Endodermal cell (in vitro differentiated cells): ENCODE data around the gene PHYH. TPM values are rescaled to one million over a fixed set of nuclear protein-coding genes. Genes with fewer than 3 reads are reported as not detected.

Experiments used
- DNase-seq: peaks from one replicate; pipeline ENCODE4 v3.0.0-alpha.2; 2017
- H3K27ac ChIP-seq: 2 replicates; pipeline ENCODE4 v1.5.1; 2013; ENCODE audit warnings: mild to moderate bottlenecking, low read depth, low read length, moderate library complexity
- H3K27me3 ChIP-seq: 2 replicates; pipeline ENCODE4 v1.6.1; 2013; ENCODE audit warnings: mild to moderate bottlenecking, low read length, moderate library complexity; ENCODE audit not compliant: insufficient read depth, control insufficient read depth, poor library complexity, severe bottlenecking
- H3K36me3 ChIP-seq: 2 replicates; pipeline ENCODE4 v1.7.0; 2013; ENCODE audit warnings: mild to moderate bottlenecking, low read length, moderate library complexity; ENCODE audit not compliant: control insufficient read depth, insufficient read depth
- H3K4me1 ChIP-seq: one replicate; pipeline ENCODE4 v1.7.0; 2013; ENCODE audit warnings: low read length; ENCODE audit not compliant: control insufficient read depth, insufficient read depth
- H3K4me3 ChIP-seq: 2 replicates; pipeline ENCODE4 v1.5.1; 2013; ENCODE audit warnings: mild to moderate bottlenecking, low read length, moderate library complexity
- H3K9ac ChIP-seq: 2 replicates; pipeline ENCODE4 v1.6.1; 2013; ENCODE audit warnings: mild to moderate bottlenecking, low read length, moderate library complexity; ENCODE audit not compliant: poor library complexity, severe bottlenecking; ENCODE audit errors: extremely low read depth
- H3K9me3 ChIP-seq: 2 replicates; pipeline ENCODE4 v1.6.1; 2013; ENCODE audit warnings: mild to moderate bottlenecking, low read length, moderate library complexity; ENCODE audit not compliant: control insufficient read depth
- H3K27ac Mint-ChIP-seq: 2 replicates; pipeline ENCODE4 v1.8.0; 2020; ENCODE audit warnings: mixed read lengths
- H3K27me3 Mint-ChIP-seq: 2 replicates; pipeline ENCODE4 v1.8.0; 2021; ENCODE audit warnings: mild to moderate bottlenecking, mixed read lengths; ENCODE audit not compliant: insufficient read depth
- H3K36me3 Mint-ChIP-seq: 2 replicates; pipeline ENCODE4 v1.8.0; 2020; ENCODE audit warnings: low read depth, mixed read lengths
- H3K4me1 Mint-ChIP-seq: 2 replicates; pipeline ENCODE4 v1.8.0; 2020; ENCODE audit warnings: mixed read lengths
- H3K4me3 Mint-ChIP-seq: 2 replicates; pipeline ENCODE4 v1.8.0; 2020; ENCODE audit warnings: mild to moderate bottlenecking, moderate library complexity, mixed read lengths
- H3K9me3 Mint-ChIP-seq: 2 replicates; pipeline ENCODE4 v1.8.0; 2020; ENCODE audit warnings: mild to moderate bottlenecking, mixed read lengths
- WGBS, 2 experiments: methylation state at CpG; one replicate each; pipeline versions ENCODE4 v1.1.5 to v1.1.7; 2013; ENCODE audit warnings: missing lambda C conversion rate in 2 of 2, mixed read lengths in 1 of 2; ENCODE audit not compliant: insufficient coverage in 1 of 2, insufficient read length in 1 of 2; 5-methylcytosine and 5-hydroxymethylcytosine counted together
- total RNA-seq, 2 donors: library from RNA; stranded (reverse); fragmentation: NEBNext Ultra II Directional in 1 of 2; extraction: Animal tissue kit (Norgen Biotek cat#: 25700) in 1 of 2; gene quantifications; 2 replicates in 1 of 2; 3 replicates in 1 of 2; pipeline ENCODE4 v1.2.1, GENCODE V29; 2021
- TF ChIP-seq, protein P1 (sequence below): fragments of 200-600 bp; sonication (generic); conservative IDR thresholded peaks from 2 replicates; pipeline ENCODE4 v1.5.0; 2021; ENCODE audit warnings: antibody characterized with exemption, mild to moderate bottlenecking

The PHYH gene
- total RNA-seq, 2 donors from 2014 or later = 17.2 to 37.9 TPM

DNA sequence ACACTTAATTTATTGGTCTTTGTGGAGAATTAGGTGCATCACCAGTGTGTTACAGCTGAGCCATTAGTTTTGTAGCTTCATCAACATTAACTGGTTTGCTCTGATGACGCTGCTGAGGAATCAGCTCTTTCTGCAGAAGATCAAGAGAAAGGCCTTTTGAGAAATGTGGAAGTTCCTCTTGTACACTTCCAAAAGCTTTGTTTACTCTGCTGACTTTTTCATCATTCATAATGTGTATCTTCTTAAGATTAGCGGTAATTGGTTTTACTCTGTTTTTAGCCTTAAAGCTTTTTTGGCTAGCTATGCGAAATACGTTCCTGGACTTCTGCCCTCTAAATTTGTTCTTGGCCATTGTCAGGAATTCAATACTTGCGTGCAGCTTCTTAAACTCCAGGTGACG is 8.2 kb upstream of the PHYH start:
- no peak for DNase-seq
- WGBS, 2 experiments = 94 to 100% methylated on average over 4 to 6 of the region's 6 CpGs
- H3K4me1 Mint-ChIP-seq = no peaks in the 10 kb centered on the region
- TF ChIP-seq, protein P1, sequence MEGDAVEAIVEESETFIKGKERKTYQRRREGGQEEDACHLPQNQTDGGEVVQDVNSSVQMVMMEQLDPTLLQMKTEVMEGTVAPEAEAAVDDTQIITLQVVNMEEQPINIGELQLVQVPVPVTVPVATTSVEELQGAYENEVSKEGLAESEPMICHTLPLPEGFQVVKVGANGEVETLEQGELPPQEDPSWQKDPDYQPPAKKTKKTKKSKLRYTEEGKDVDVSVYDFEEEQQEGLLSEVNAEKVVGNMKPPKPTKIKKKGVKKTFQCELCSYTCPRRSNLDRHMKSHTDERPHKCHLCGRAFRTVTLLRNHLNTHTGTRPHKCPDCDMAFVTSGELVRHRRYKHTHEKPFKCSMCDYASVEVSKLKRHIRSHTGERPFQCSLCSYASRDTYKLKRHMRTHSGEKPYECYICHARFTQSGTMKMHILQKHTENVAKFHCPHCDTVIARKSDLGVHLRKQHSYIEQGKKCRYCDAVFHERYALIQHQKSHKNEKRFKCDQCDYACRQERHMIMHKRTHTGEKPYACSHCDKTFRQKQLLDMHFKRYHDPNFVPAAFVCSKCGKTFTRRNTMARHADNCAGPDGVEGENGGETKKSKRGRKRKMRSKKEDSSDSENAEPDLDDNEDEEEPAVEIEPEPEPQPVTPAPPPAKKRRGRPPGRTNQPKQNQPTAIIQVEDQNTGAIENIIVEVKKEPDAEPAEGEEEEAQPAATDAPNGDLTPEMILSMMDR = no peak
- no peaks in the 10 kb centered on the region for H3K36me3 ChIP-seq
- no peak overlapping the region for H3K4me3 Mint-ChIP-seq
- no peaks in the 10 kb centered on the region for H3K27me3 Mint-ChIP-seq
- no peak overlapping the region for H3K9ac ChIP-seq
- H3K36me3 Mint-ChIP-seq = no peaks in the 10 kb centered on the region
- no peaks in the 10 kb centered on the region for H3K9me3 Mint-ChIP-seq
- no peaks in the 10 kb centered on the region for H3K4me1 ChIP-seq
- H3K27ac Mint-ChIP-seq = no peak overlapping the region
- H3K4me3 ChIP-seq = no peak overlapping the region
- H3K27me3 ChIP-seq = no peaks in the 10 kb centered on the region
- no peak overlapping the region for H3K27ac ChIP-seq
- no peaks in the 10 kb centered on the region for H3K9me3 ChIP-seq

DNA sequence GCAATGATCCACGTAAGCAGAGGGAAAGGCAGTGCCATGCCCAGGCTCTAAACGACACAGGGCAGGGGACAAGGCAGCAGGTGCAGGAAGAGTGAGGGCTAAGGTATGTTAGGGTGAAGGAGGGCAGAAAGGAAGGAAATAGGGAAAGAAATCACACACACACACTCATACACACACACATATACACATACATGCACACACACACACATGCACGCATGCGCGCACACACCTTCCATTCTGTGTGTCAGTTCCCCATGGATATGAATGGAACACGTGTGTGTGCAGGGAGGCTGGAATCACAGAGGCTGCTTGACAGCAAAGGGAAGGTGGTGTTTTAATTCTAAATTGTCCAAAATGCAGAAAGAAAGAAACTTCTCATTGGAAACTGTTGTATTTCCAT is 6.2 kb upstream of the PHYH start:
- H3K4me3 ChIP-seq = no peak overlapping the region
- no peak for DNase-seq
- peaks cover 4% of the 10 kb centered on the region for H3K4me1 Mint-ChIP-seq
- H3K9ac ChIP-seq = no peak overlapping the region
- no peak overlapping the region for H3K4me3 Mint-ChIP-seq
- no peaks in the 10 kb centered on the region for H3K36me3 Mint-ChIP-seq
- H3K27me3 ChIP-seq = no peaks in the 10 kb centered on the region
- TF ChIP-seq, protein P1 = no peak
- no peak overlapping the region for H3K27ac ChIP-seq
- H3K27me3 Mint-ChIP-seq = no peaks in the 10 kb centered on the region
- no peaks in the 10 kb centered on the region for H3K9me3 Mint-ChIP-seq
- H3K36me3 ChIP-seq = no peaks in the 10 kb centered on the region
- H3K4me1 ChIP-seq = no peaks in the 10 kb centered on the region
- H3K27ac Mint-ChIP-seq = no peak overlapping the region
- H3K9me3 ChIP-seq = no peaks in the 10 kb centered on the region
- whole genome bisulfite sequencing, 2 experiments = 91 to 93% methylated on average over 5 to 6 of the region's 6 CpGs

DNA sequence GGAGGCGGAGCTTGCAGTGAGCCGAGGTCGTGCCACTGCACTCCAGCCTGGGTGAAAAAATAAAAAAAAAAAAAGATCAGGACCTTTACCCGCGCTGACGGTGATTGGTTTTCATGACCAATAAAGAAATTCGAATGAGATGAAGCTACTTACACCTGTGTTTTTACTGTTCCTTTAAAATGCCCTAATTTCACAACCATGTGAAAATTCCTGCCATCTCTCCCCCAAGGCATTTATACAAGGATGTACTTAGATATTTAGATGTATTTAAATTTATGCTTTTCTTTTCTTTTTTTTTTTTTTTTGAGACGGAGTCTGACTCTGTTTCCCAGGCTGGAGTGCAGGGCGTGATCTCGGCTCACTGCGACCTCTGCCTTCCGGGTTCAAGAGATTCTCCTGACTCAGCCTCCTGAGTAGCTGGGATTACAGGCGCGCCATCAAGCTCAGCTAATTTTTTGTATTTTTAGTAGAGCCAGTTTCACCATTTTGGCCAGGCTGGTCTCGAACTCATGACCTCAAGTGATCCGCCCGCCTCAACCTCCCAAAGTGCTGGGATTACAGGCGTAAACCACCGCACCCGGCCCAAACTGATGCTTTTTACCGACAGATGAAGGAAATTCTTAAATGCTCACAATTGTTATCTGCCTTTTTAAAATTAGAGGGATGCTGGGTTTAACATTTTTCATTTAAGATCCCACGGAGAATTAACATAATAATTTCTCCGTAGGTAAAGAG is 3.1 kb upstream of the PHYH start:
- peak overlapping the region; percentile 71 for H3K4me3 Mint-ChIP-seq
- 72 to 87% methylated on average over 13 to 23 of the region's 23 CpGs for WGBS, 2 experiments
- no peak overlapping the region for H3K4me3 ChIP-seq

More for the DNA sequence above, 3.1 kb upstream of the PHYH start:
- Histone ChIP-seq H3K36me3 (no peaks in the 10 kb centered on the region), H3K4me1 (no peaks in the 10 kb centered on the region), H3K9me3 (no peaks in the 10 kb centered on the region), H3K27ac (no peak overlapping the region), H3K27me3 (no peaks in the 10 kb centered on the region), H3K9ac (no peak overlapping the region)
- DNase-seq = no peak
- TF ChIP-seq, protein P1 = no peak
- Mint-ChIP-seq H3K4me1 (peaks cover 6% of the 10 kb centered on the region), H3K27me3 (no peaks in the 10 kb centered on the region), H3K27ac (no peak overlapping the region), H3K36me3 (no peaks in the 10 kb centered on the region), H3K9me3 (no peaks in the 10 kb centered on the region)
